Sigmoid colon (tissue), 3 donors: Measurements from ENCODE around the gene ROMO1.

Source experiments
- CTCF ChIP-seq, 4 experiments: fragments of 450-650 bp in 3 of 4; fragments of 200-600 bp in 1 of 4; IDR thresholded peaks; one replicate each; pipeline ENCODE4 v1.5.1; 2016 to 2019; ENCODE audit warnings: antibody characterized with exemption in 4 of 4, mild to moderate bottlenecking in 3 of 4, moderate library complexity in 2 of 4
- POLR2A ChIP-seq, 2 donors: fragments of 450-650 bp; IDR thresholded peaks; one replicate each; pipeline ENCODE4 v1.6.1; 2016; ENCODE audit warnings: antibody characterized with exemption in 2 of 2, mild to moderate bottlenecking in 2 of 2, moderate library complexity in 2 of 2

DNA sequence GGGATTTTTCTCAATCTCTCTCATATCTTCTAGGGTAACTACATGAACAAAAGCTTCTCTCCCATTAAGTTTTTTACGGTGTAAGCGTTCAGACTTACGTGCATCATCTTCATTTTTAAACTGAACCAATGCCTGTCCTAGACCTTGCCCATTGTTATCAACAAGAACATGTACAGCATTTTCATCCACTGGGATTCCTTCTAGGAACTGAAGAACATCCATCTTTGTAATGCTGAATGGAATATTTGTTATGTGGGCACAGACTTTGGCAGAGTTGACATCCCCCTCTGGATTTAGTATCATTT lies 45.8 kb upstream of the ROMO1 start:
- TF ChIP-seq CTCF (IDR thresholded peaks at IDR 0.05), result no peak
- no peak for TF ChIP-seq POLR2A (IDR thresholded peaks at IDR 0.05)
